Measurements from ENCODE around the gene ALX3.

ALX3 gene

GRCh38 chr1:110064576-110065337, 5.7 kb downstream of the ALX3 start:
- peaks cover 30 to 32% of the 10 kb centered on the region in 2 donors for H3K27me3 ChIP-seq (ENCODE audit: control insufficient read depth in 1 of 2, insufficient read depth in 2 of 2, low read length in 2 of 2)

GRCh38 chr1:110063781-110064180, 6.7 kb downstream of the ALX3 start:
- Histone ChIP-seq H3K9me3 (ENCODE audit: control insufficient read depth in 2 of 2, low read length in 2 of 2) (no peaks in the 10 kb centered on the region), H3K36me3 (ENCODE audit: control insufficient read depth in 2 of 2, insufficient read depth in 2 of 2, low read length in 2 of 2) (peaks cover under 1 to 2% of the 10 kb centered on the region in 2 donors), H3K4me3 (ENCODE audit: low read length in 2 of 2) (no peak overlapping the region), H3K27me3 (ENCODE audit: control insufficient read depth in 1 of 2, insufficient read depth in 2 of 2, low read length in 2 of 2) (peaks cover 21 to 22% of the 10 kb centered on the region in 2 donors), H3K27ac (ENCODE audit: low read length) (no peak overlapping the region), H3K9ac (ENCODE audit: low read length in 2 of 2) (no peak overlapping the region), H3K4me1 (ENCODE audit: control insufficient read depth, insufficient read depth, low read length) (peaks cover 9% of the 10 kb centered on the region)

More at GRCh38 chr1:110064576-110065337, 5.7 kb downstream of the ALX3 start:
- no peaks in the 10 kb centered on the region for H3K9me3 ChIP-seq (ENCODE audit: control insufficient read depth in 2 of 2, low read length in 2 of 2)
- no peak overlapping the region for H3K9ac ChIP-seq (ENCODE audit: low read length in 2 of 2)
- H3K36me3 ChIP-seq (ENCODE audit: control insufficient read depth in 2 of 2, insufficient read depth in 2 of 2, low read length in 2 of 2) = no peaks in the 10 kb centered on the region
- H3K4me3 ChIP-seq (ENCODE audit: low read length in 2 of 2) = no peak overlapping the region
- no peak overlapping the region for H3K27ac ChIP-seq (ENCODE audit: low read length)
- H3K4me1 ChIP-seq (ENCODE audit: control insufficient read depth, insufficient read depth, low read length) = peaks cover 16% of the 10 kb centered on the region

GRCh38 chr1:110062612-110063011, 7.9 kb downstream of the ALX3 start:
- Histone ChIP-seq H3K36me3 (ENCODE audit: control insufficient read depth in 2 of 2, insufficient read depth in 2 of 2, low read length in 2 of 2) (peaks cover 5 to 7% of the 10 kb centered on the region in 2 donors), H3K27ac (ENCODE audit: low read length) (no peak overlapping the region), H3K4me1 (ENCODE audit: control insufficient read depth, insufficient read depth, low read length) (no peaks in the 10 kb centered on the region), H3K27me3 (ENCODE audit: control insufficient read depth in 1 of 2, insufficient read depth in 2 of 2, low read length in 2 of 2) (peaks cover 9 to 11% of the 10 kb centered on the region in 2 donors), H3K9ac (ENCODE audit: low read length in 2 of 2) (no peak overlapping the region), H3K4me3 (ENCODE audit: low read length in 2 of 2) (no peak overlapping the region), H3K9me3 (ENCODE audit: control insufficient read depth in 2 of 2, low read length in 2 of 2) (no peaks in the 10 kb centered on the region)

- H3K4me3 ChIP-seq (ENCODE audit: low read length in 2 of 2) = no peak overlapping the region
- H3K36me3 ChIP-seq (ENCODE audit: control insufficient read depth in 2 of 2, insufficient read depth in 2 of 2, low read length in 2 of 2) = peaks cover 14 to 16% of the 10 kb centered on the region in 2 donors
- H3K9me3 ChIP-seq (ENCODE audit: control insufficient read depth in 2 of 2, low read length in 2 of 2) = no peaks in the 10 kb centered on the region
- H3K27ac ChIP-seq (ENCODE audit: low read length) = no peak overlapping the region
- H3K27me3 ChIP-seq (ENCODE audit: control insufficient read depth in 1 of 2, insufficient read depth in 2 of 2, low read length in 2 of 2) = no peaks in the 10 kb centered on the region
- peaks cover 5% of the 10 kb centered on the region for H3K4me1 ChIP-seq (ENCODE audit: control insufficient read depth, insufficient read depth, low read length)
- H3K9ac ChIP-seq (ENCODE audit: low read length in 2 of 2) = no peak overlapping the region
Observed at GRCh38 chr1:110061341-110061740, 9.1 kb downstream of the ALX3 start.

- peaks cover 19 to 22% of the 10 kb centered on the region in 2 donors for H3K36me3 ChIP-seq (ENCODE audit: control insufficient read depth in 2 of 2, insufficient read depth in 2 of 2, low read length in 2 of 2)
- H3K27ac ChIP-seq (ENCODE audit: low read length) = no peak overlapping the region
- H3K9ac ChIP-seq (ENCODE audit: low read length in 2 of 2) = no peak overlapping the region
- no peaks in the 10 kb centered on the region for H3K27me3 ChIP-seq (ENCODE audit: control insufficient read depth in 1 of 2, insufficient read depth in 2 of 2, low read length in 2 of 2)
- H3K4me1 ChIP-seq (ENCODE audit: control insufficient read depth, insufficient read depth, low read length) = peaks cover 5% of the 10 kb centered on the region
- H3K9me3 ChIP-seq (ENCODE audit: control insufficient read depth in 2 of 2, low read length in 2 of 2) = no peaks in the 10 kb centered on the region
- no peak overlapping the region for H3K4me3 ChIP-seq (ENCODE audit: low read length in 2 of 2)
Observed at GRCh38 chr1:110060662-110061060, 9.8 kb downstream of the ALX3 start.

GRCh38 chr1:110060034-110060661, 10.3 kb downstream of the ALX3 start:
- Histone ChIP-seq H3K9me3 (ENCODE audit: control insufficient read depth in 2 of 2, low read length in 2 of 2) (no peaks in the 10 kb centered on the region), H3K27ac (ENCODE audit: low read length) (no peak overlapping the region), H3K36me3 (ENCODE audit: control insufficient read depth in 2 of 2, insufficient read depth in 2 of 2, low read length in 2 of 2) (peaks cover 24 to 27% of the 10 kb centered on the region in 2 donors), H3K4me1 (ENCODE audit: control insufficient read depth, insufficient read depth, low read length) (peaks cover 5% of the 10 kb centered on the region), H3K9ac (ENCODE audit: low read length in 2 of 2) (no peak overlapping the region), H3K4me3 (ENCODE audit: low read length in 2 of 2) (no peak overlapping the region), H3K27me3 (ENCODE audit: control insufficient read depth in 1 of 2, insufficient read depth in 2 of 2, low read length in 2 of 2) (no peaks in the 10 kb centered on the region)

GRCh38 chr1:110059133-110059863, 11.2 kb downstream of the ALX3 start:
- Histone ChIP-seq H3K9me3 (ENCODE audit: control insufficient read depth in 2 of 2, low read length in 2 of 2) (no peaks in the 10 kb centered on the region), H3K36me3 (ENCODE audit: control insufficient read depth in 2 of 2, insufficient read depth in 2 of 2, low read length in 2 of 2) (peaks cover 31 to 36% of the 10 kb centered on the region in 2 donors), H3K27me3 (ENCODE audit: control insufficient read depth in 1 of 2, insufficient read depth in 2 of 2, low read length in 2 of 2) (no peaks in the 10 kb centered on the region), H3K27ac (ENCODE audit: low read length) (no peak overlapping the region), H3K9ac (ENCODE audit: low read length in 2 of 2) (no peak overlapping the region), H3K4me3 (ENCODE audit: low read length in 2 of 2) (no peak overlapping the region), H3K4me1 (ENCODE audit: control insufficient read depth, insufficient read depth, low read length) (peaks cover 5% of the 10 kb centered on the region)

GRCh38 chr1:110058591-110058990, 11.9 kb downstream of the ALX3 start:
- H3K4me1 ChIP-seq (ENCODE audit: control insufficient read depth, insufficient read depth, low read length) = peaks cover 5% of the 10 kb centered on the region
- no peak overlapping the region for H3K4me3 ChIP-seq (ENCODE audit: low read length in 2 of 2)
- no peak overlapping the region for H3K27ac ChIP-seq (ENCODE audit: low read length)
- no peaks in the 10 kb centered on the region for H3K27me3 ChIP-seq (ENCODE audit: control insufficient read depth in 1 of 2, insufficient read depth in 2 of 2, low read length in 2 of 2)
- H3K36me3 ChIP-seq (ENCODE audit: control insufficient read depth in 2 of 2, insufficient read depth in 2 of 2, low read length in 2 of 2) = peaks cover 38 to 43% of the 10 kb centered on the region in 2 donors
- H3K9ac ChIP-seq (ENCODE audit: low read length in 2 of 2) = no peak overlapping the region
- no peaks in the 10 kb centered on the region for H3K9me3 ChIP-seq (ENCODE audit: control insufficient read depth in 2 of 2, low read length in 2 of 2)

- H3K9me3 ChIP-seq (ENCODE audit: control insufficient read depth in 2 of 2, low read length in 2 of 2) = no peaks in the 10 kb centered on the region
- H3K4me3 ChIP-seq (ENCODE audit: low read length in 2 of 2) = no peak overlapping the region
- no peak overlapping the region for H3K9ac ChIP-seq (ENCODE audit: low read length in 2 of 2)
- H3K4me1 ChIP-seq (ENCODE audit: control insufficient read depth, insufficient read depth, low read length) = peaks cover 5% of the 10 kb centered on the region
- H3K27ac ChIP-seq (ENCODE audit: low read length) = no peak overlapping the region
- H3K36me3 ChIP-seq (ENCODE audit: control insufficient read depth in 2 of 2, insufficient read depth in 2 of 2, low read length in 2 of 2) = peaks cover 43 to 48% of the 10 kb centered on the region in 2 donors
- H3K27me3 ChIP-seq (ENCODE audit: control insufficient read depth in 1 of 2, insufficient read depth in 2 of 2, low read length in 2 of 2) = no peaks in the 10 kb centered on the region
Observed at GRCh38 chr1:110057963-110058518, 12.4 kb downstream of the ALX3 start.

- no peak overlapping the region for H3K27ac ChIP-seq (ENCODE audit: low read length)
- peaks cover 5% of the 10 kb centered on the region for H3K4me1 ChIP-seq (ENCODE audit: control insufficient read depth, insufficient read depth, low read length)
- peaks cover 53 to 56% of the 10 kb centered on the region in 2 donors for H3K36me3 ChIP-seq (ENCODE audit: control insufficient read depth in 2 of 2, insufficient read depth in 2 of 2, low read length in 2 of 2)
- no peak overlapping the region for H3K9ac ChIP-seq (ENCODE audit: low read length in 2 of 2)
- H3K9me3 ChIP-seq (ENCODE audit: control insufficient read depth in 2 of 2, low read length in 2 of 2) = no peaks in the 10 kb centered on the region
- H3K27me3 ChIP-seq (ENCODE audit: control insufficient read depth in 1 of 2, insufficient read depth in 2 of 2, low read length in 2 of 2) = no peaks in the 10 kb centered on the region
- no peak overlapping the region for H3K4me3 ChIP-seq (ENCODE audit: low read length in 2 of 2)
Observed at GRCh38 chr1:110056776-110057175, 13.7 kb downstream of the ALX3 start.
